GM23248 (cell line): ENCODE measurements around the gene EXOC7.

Experiments used
- EZH2 ChIP-seq: fragments of 200-600 bp; sonication (generic); IDR thresholded peaks from 2 replicates; pipeline ENCODE4 v1.6.1; 2018; ENCODE audit warnings: antibody characterized with exemption, mild to moderate bottlenecking; ENCODE audit not compliant: insufficient read depth, poor library complexity, severe bottlenecking
- EZH2phosphoT487 ChIP-seq: fragments of 200-600 bp; sonication (generic); IDR thresholded peaks from 2 replicates; pipeline ENCODE4 v1.6.1; 2018; ENCODE audit warnings: antibody characterized with exemption, moderate library complexity, mild to moderate bottlenecking, low read depth; ENCODE audit not compliant: insufficient read depth

DNA sequence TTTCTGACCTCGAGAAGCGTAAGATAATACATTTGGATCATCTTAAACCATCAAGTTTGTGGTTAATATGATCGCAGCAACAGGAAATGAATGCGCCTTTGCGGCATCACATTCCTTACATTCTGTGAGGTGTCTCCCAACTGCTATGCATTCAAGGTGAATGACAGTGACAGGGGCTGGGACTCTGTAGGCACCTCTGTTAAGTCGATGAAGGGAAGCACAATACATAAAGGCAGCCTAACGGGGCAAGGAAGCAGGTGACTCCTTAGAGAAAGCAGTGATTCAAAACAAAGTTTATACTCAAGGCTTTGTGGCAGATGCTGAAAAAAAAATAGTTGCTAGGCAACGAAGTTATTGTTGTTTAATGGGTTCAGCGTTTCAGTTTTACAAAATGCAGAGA lies 54.9 kb downstream of the EXOC7 start:
- TF ChIP-seq EZH2phosphoT487 (no peak), EZH2 (no peak)
